Cardiac muscle cell (in vitro differentiated cells and primary cell): ENCODE data around the gene NCSTN. TPM values are rescaled to one million over a fixed set of nuclear protein-coding genes. Genes with fewer than 3 reads are reported as not detected.
"Not testable (repeated sequence)": the region's sequence is repeated elsewhere in the genome, so short reads cannot be mapped to it uniquely, and the experiment has no call there.

ENCODE experiments used
- DNase-seq, 2 donors: peaks; one replicate each; pipeline versions ENCODE4 v3.0.0 to v3.0.0-alpha.2; 2010 to 2017; ENCODE audit warnings: low read depth in 1 of 2, low spot score in 1 of 2
- H3K27ac ChIP-seq: fragments of 200-600 bp; sonication (generic); 2 replicates; pipeline ENCODE4 v1.5.1; 2016
- H3K27me3 ChIP-seq: fragments of 200-600 bp; sonication (generic); 2 replicates; pipeline ENCODE4 v1.6.0; 2016; ENCODE audit warnings: control low read depth
- H3K36me3 ChIP-seq: fragments of 200-600 bp; sonication (generic); 2 replicates; pipeline ENCODE4 v1.5.1; 2016; ENCODE audit warnings: control low read depth
- H3K4me1 ChIP-seq: fragments of 200-600 bp; sonication (generic); 2 replicates; pipeline ENCODE4 v1.8.1; 2017; ENCODE audit warnings: low read depth, mild to moderate bottlenecking, mixed run types
- H3K4me3 ChIP-seq: fragments of 200-600 bp; sonication (generic); 2 replicates; pipeline ENCODE4 v1.5.1; 2016; ENCODE audit warnings: mild to moderate bottlenecking
- H3K9me3 ChIP-seq: fragments of 200-600 bp; sonication (generic); 2 replicates; pipeline ENCODE4 v1.5.1; 2017; ENCODE audit warnings: low read depth, mild to moderate bottlenecking, control low read depth
- CTCF ChIP-seq: IDR thresholded peaks from 2 replicates; pipeline ENCODE4 v1.5.1; 2012; ENCODE audit warnings: low read depth, mild to moderate bottlenecking, low read length
- polyA plus RNA-seq: library from polyadenylated mRNA; unstranded; fragments of >200 nt; fragmentation: Nextera tagmentation; extraction: Ambion mirVana; gene quantifications from 2 replicates; pipeline ENCODE4 v1.2.1, GENCODE V29; 2016
- total RNA-seq: library from RNA; depleted of rRNA; stranded (reverse); fragments of >200 nt; gene quantifications from 2 replicates; pipeline ENCODE4 v1.2.3, GENCODE V29; 2016

NCSTN gene
- total and polyA plus RNA-seq, 2 experiments from 2014 or later = 55.4 to 113 TPM

- Histone ChIP-seq H3K36me3 (no peaks in the 10 kb centered on the region), H3K27me3 (no peaks in the 10 kb centered on the region), H3K4me1 (no peaks in the 10 kb centered on the region), H3K4me3 (no peak overlapping the region), H3K27ac (no peak overlapping the region), H3K9me3 (no peaks in the 10 kb centered on the region)
- no peak for TF ChIP-seq CTCF
- no peak for DNase-seq
Measured at GRCh38 chr1:160377585-160378206, 34.5 kb downstream of the NCSTN start.

GRCh38 chr1:160384812-160385211 is 41.6 kb downstream of the NCSTN start:
- not testable (repeated sequence) for H3K4me3 ChIP-seq, H3K4me1 ChIP-seq, H3K36me3 ChIP-seq, H3K9me3 ChIP-seq, H3K27me3 ChIP-seq, H3K27ac ChIP-seq, DNase-seq

GRCh38 chr1:160388406-160388805 is 45.2 kb downstream of the NCSTN start:
- H3K4me1 ChIP-seq, DNase-seq, H3K36me3 ChIP-seq, H3K27me3 ChIP-seq, H3K9me3 ChIP-seq, H3K4me3 ChIP-seq, H3K27ac ChIP-seq: not testable (repeated sequence)

- no peak for TF ChIP-seq CTCF
- H3K9me3 ChIP-seq = no peaks in the 10 kb centered on the region
- H3K4me1 ChIP-seq = peaks cover 13% of the 10 kb centered on the region
- no peaks in the 10 kb centered on the region for H3K27me3 ChIP-seq
- no peaks in the 10 kb centered on the region for H3K36me3 ChIP-seq
- H3K27ac ChIP-seq = no peak overlapping the region
- H3K4me3 ChIP-seq = no peak overlapping the region
- DNase-seq = no peak
Measured at GRCh38 chr1:160394673-160395072, 51.5 kb downstream of the NCSTN start.

- no peaks in the 10 kb centered on the region for H3K9me3 ChIP-seq
- TF ChIP-seq CTCF = no peak
- H3K27ac ChIP-seq = no peak overlapping the region
- H3K27me3 ChIP-seq = no peaks in the 10 kb centered on the region
- DNase-seq = no peak
- no peaks in the 10 kb centered on the region for H3K36me3 ChIP-seq
- peaks cover 29% of the 10 kb centered on the region for H3K4me1 ChIP-seq
- H3K4me3 ChIP-seq = no peak overlapping the region
Measured at GRCh38 chr1:160397651-160398050, 54.5 kb downstream of the NCSTN start.

- H3K27me3 ChIP-seq = no peaks in the 10 kb centered on the region
- H3K4me3 ChIP-seq = no peak overlapping the region
- no peak for TF ChIP-seq CTCF
- no peak overlapping the region for H3K27ac ChIP-seq
- no peaks in the 10 kb centered on the region for H3K36me3 ChIP-seq
- no peak for DNase-seq
- H3K9me3 ChIP-seq = no peaks in the 10 kb centered on the region
- peaks cover 33% of the 10 kb centered on the region for H3K4me1 ChIP-seq
Measured at GRCh38 chr1:160398823-160399222, 55.6 kb downstream of the NCSTN start.
